ENCODE measurements around the gene GLYR1.

Gene GLYR1

DNA sequence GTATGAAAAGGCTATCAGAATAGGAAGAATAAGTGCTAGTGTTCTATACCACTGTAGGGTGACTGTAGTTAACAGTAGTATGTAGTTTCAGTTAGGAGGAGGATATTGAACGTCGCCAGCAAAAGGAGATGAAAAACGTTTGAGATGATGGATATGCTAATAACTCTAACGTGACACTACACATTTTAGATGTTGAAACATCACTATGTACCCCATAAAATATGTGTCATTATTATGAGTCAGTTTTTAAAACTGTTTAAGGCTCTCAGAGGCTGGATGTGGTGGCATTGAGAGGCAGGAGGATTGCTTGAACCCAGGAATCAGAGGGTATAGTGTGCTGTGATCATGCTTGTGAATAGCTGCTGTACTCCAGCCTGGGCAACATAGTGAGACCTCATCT lies 32.0 kb upstream of the GLYR1 start:
- no peak for DNase-seq

DNA sequence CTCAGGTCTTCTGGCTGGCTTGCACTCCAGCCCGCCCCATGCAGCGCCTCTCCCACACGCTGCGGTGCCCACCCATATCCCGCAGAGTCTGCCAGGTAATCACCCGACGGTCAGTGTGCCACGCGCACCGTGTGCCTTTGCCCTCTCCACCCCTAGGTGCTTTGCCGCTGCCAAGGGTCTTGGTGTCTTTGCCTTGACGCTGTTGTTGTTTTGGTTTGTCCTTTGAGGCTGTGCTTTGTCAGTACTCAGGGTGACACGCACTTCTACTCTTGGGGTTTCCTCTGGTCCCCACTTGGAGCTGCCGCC lies 30.2 kb upstream of the GLYR1 start:
- no peak for DNase-seq

DNA sequence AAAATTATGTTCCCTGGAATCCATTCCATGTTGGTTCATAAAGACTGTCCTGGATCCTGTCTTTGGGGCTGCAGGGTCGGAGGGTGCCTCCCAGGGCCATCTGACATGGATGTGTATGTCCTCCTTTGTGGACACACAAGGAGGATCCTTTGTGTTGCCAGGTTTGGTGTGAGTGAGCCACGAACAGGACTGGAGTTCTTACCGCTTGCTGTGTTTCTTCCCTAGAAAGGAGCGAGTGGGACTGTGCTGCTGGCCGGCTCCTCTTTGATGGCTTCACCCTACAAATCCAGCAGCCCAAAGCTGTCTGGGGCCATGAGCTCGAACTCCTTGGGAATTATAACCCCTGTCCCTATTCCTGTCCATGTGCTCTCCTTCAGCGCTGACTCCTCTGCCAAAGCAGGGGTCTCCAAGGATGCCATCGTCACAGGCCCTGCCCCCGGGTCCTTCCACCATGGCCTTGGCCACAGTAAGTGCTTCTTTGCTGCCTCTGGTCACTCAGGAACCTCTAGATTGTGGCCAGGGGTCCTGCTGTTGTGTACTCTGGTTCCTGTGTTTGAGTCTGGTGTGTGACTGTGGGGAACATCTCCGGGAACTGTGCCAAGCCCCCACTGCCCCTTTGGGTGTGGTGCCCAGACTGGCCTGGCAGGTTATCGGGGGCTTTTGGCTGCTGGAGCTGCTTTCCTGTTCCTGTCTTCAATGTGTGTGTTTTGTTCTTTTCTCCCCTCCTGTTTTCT lies 29.7 kb upstream of the GLYR1 start:
- DNase-seq = no peak

DNA sequence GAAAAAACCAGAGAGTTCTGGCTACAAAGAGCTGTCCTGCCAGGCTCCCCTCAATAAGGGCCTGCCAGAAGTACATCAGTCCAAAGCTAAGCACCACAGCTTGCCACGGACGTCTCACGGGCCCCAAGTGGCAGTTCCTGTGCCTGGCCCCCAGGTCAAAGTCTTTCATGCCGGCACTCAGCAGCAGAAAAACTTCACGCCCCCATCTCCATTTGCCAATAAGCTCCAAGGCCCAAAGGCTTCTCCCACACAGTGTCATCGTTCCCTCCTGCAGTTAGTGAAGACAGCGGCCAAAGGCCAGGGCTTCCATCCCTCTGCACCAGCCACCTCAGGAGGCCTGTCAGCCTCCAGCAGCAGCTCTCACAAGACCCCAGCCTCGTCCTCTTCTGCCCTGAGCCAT lies 27.6 kb upstream of the GLYR1 start:
- no peak for DNase-seq

DNA sequence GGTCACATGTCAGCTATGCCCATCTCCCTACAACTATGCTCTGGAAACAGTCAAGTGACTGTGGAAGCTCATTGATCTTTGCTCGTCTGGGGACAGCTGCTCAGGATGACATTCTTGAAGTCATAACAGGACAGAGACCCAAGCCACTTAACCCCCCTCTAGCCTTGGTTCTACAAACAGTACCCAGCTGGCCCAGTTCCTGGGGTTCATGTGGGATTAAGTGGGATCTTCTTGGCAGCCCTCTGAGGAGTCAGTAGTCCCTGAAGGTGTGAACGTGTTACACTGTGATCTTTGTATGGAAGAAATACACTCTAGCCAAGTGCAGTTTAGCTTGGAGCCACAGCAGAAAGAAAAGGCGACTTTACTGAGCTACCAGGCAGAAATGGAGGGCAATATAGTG lies 26.0 kb upstream of the GLYR1 start:
- DNase-seq = no peak

DNA sequence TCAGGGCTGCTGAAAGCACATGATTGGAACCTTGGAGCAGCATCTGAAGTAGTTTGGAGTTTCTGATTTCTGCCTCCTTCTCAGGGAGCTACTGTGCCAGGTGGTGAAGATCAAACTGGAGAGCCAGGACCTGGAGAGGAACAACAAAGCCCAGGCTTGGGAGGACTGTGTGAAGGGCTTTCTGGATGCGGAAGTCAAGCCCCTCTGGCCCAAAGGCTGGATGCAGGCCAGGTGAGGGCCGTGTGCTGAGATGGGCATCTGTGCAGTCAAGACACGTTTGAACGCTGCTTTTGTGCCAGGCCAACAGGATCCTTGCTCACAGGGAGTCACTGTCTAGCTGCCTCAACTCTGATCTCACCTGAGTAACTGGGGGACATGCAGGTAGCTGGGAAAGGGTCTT lies 24.0 kb upstream of the GLYR1 start:
- DNase-seq = no peak

DNA sequence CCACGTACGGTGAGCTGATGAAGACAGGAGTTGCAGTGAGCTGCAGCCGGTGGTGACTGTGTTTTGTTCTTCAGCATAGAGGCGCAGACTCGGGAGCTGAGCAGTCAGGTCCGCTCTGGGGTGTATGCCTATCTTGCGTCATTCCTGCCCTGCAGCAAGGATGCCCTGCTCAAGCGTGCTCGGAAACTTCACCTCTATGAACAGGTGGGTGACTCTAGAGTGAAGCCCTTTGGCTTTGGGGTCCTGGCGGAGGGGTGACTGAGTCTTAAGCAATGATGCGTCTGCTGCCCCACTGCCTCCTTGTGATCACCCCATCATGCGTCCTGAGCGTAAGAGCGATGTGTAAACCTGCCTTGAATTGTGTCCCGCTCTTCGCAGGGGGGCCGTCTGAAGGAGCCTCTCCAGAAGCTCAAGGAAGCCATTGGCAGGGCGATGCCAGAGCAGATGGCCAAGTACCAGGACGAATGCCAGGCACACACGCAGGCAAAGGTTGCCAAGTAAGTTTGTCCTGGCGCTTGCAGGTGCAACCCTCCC lies 23.1 kb upstream of the GLYR1 start:
- no peak for DNase-seq

DNA sequence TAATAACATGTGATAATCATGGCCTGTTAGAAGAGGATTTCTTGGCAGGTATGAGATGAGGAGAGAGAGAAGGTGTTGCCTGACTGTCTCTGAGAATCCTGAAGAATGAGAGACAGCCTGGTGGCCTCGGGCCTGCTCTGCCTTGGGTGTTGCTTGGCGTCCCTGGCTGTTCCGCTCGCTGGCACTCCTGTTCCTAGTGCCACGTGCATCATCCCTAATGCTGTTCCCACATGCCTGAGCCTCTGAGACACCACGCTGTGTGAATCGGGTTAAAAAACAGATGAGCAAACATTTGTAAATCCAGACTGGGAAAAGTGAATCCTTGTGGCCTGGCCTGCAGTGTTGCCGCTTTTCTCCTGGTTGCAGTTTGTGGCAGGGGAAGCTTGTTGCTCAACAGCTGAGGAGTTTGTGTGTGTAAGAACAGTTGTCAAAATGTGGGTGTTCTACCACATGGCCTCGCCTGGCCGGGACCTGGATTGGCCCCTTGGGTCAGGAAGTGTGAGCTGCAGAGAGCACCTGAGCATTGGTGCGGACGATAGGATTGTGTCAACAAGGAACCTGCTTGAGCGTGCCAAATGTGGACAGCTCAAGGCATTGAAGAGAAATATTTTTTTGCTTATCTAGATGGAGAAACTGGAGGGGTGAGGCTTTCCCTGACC lies 22.2 kb upstream of the GLYR1 start:
- no peak for DNase-seq

DNA sequence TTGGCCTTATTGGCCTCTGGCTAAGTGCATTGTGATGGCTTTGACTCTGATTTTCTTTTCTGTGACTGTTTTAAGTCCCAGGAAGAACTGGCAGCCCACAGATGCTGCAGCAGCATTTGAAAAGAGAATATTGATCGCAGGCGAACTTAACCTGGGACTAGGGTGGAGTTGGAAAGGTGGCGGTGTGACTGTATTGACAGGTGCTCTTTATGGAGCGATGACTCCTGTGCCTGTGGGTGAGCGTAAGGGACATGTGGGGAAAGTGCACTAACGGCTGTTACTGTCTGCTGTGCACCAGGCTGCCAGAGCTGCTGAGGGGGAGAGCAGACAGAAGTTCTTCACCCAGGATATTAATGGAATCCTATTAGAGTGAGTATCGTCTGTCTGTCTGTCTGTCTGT lies 21.4 kb upstream of the GLYR1 start:
- no peak for DNase-seq

DNA sequence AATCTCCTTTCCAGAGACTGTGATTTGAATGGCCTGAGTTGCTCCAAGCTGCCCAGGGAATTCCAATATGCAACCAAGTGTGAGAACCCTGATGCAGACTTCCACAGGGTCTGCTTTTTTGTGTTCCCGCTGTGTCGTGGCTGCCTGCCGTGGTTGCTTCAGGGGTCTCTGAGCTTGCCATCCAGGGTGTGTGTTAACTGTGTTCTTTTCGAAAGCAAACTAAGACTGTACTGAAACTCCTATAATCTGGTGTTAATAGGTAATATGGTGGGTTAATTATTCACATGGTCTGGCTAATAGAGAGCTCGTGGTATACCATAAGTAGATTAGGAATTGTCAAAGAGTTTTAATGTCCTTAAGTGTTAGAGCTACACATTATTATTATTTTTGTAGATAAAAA lies 20.9 kb upstream of the GLYR1 start:
- no peak for DNase-seq

DNA sequence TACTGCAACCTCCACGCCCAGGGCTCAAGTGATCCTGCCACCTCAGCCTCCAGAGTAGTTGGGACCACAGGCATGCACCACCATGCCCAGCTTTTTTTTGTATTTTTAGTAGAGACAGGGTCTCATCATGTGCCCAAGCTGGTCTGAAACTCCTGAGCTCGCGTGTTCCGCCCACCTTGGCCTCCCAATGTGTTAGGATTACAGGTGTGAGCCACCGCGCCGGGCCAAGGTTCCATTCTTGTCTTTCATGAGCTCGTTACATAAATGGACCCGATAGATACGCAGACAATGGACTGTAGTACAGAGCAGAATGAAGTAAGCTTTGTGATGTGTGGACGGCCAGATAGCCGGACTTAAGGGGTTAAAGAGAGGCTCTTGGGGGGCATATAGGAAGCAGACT lies 19.5 kb upstream of the GLYR1 start:
- no peak for DNase-seq

DNA sequence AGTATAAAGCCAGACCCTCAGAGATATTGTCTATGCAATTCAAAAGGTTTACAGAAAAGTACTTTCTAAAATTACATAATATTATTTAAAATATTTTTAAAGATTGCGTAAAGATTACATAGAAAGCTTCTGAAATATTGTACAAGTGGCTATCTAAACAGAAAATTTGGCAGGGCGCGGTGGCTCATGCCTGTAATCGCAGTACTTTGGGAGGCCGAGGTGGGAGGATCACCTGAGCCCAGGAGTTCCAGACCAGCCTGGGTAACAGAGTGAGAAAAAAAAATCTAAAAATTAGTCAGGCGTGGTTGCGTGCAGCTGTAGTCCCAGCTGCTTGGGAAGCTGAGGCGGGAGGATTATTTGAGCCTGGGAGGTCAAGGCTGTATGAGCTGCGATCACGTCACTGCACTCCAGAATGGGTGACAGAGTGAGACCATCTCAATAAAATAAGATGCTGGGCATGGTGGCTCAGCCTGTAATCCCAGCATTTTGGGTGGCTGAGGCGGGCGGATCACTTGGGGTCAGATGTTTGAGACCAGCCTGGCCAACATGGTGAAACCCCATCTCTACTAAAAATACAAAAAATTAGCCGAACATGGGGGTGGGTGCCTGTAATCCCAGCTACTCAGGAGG lies 18.3 kb upstream of the GLYR1 start:
- DNase-seq = no peak

DNA sequence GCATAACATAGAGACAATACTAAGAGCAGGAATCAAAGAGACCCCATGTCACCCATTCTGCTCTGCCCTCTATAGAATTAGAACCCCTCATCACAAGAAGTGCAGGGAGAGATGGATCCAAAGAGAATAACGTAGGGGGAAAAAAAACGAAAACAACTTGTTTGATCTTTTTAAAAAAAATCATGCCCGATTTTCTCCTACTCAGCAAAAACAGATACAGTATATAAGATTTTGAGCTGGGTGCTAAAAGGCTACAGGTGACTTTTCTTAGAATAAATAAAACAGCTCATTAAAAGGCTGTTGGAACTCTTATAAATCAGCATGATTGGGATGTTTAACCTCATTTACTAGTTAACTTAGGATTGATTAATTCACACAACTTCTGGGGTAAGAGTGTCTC lies 17.6 kb upstream of the GLYR1 start:
- no peak for DNase-seq

DNA sequence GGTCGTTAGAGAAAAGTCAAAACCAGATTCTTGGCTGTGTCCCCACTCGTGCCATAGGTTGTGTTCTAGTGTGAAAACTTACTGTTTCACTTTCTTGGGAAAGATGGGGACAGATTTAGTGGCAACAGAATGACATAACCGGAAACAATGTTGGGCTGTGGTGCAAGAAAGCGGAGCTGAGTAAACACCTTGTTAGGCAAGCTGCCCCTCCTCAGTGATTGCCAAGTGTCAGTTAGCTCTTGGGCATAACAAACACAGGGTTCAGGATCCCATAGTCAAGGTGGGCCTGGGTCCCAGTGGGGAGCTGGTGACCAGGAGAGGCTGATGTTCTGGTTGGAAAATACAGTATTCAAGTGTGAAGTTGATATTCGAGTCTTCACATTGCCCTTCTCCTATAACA lies 15.6 kb upstream of the GLYR1 start:
- no peak for DNase-seq

DNA sequence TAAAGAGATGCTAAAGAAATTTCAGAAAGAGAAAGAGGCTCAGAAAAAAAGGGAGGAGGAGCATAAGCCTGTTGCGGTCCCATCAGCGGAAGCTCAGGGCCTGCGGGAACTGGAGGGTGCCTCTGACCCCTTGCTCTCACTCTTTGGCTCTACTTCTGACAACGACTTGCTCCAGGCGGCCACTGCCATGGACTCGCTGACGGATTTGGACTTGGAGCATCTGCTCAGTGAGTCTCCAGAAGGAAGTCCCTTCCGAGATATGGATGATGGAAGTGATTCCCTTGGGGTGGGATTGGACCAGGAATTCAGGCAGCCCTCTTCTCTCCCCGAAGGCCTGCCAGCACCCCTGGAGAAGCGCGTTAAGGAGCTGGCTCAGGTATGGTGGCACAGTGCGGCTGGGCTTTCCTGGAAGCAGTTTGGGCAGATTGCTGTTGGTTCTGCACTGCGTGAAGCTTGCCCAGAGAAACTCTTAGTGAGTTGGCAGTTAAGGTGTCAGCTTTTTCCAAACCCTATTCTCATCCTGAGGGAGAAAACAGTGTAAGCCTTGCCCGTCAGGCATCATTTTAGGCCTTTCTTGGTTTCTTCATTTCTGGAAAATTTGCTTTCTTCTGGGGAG lies 13.7 kb upstream of the GLYR1 start:
- DNase-seq = no peak

DNA sequence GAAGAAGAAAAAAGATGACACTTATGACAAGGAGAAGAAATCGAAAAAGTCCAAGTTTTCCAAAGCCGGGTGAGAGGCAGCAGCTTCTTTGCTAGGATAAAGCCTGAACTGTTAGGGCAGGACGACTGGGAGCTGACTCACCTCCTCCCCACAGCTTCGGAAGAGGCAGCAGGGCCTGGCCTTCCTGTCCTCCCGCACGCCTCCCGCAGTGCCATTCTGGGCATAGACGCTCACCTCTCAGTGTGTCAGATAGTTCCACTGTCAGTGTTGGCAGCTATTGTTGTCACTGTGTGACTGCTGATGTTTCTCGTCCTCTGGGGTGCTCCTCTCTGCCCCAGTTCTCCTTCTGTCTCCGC lies 12.8 kb upstream of the GLYR1 start:
- DNase-seq = no peak

DNA sequence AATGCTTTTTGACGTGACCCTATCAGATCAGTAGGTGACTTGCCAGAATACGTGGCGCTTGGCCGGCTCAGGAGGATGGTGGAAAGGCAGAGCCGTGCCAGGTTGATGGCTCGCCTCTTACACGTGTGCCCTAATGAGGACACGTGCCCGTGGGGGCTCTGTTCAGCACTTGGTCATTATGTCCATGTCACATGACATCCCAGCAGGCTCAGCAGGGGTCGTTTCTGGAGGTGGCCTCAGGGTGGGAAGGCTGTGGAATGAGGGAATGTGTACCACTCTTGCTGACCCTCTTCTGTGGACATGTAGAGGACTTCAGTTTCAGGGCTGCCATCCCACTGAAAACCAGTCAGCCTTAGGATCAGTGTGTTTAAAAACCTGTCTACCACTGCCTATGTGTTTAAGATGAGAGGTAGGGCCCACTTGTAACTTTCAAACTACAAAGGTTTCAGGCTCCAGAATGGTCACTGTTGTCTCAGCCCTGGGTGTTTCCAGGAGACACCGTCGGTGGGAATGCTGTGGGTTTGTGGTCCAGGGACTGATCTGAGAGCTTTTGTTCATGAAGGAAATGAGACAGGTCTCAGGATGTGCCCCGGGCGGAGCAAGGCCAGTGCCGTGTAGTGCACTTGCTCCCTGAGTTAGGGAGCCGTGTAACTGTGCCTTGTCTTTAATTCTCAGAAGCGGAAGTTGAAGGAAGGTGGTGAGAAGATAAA lies 12.3 kb upstream of the GLYR1 start:
- no peak for DNase-seq

DNA sequence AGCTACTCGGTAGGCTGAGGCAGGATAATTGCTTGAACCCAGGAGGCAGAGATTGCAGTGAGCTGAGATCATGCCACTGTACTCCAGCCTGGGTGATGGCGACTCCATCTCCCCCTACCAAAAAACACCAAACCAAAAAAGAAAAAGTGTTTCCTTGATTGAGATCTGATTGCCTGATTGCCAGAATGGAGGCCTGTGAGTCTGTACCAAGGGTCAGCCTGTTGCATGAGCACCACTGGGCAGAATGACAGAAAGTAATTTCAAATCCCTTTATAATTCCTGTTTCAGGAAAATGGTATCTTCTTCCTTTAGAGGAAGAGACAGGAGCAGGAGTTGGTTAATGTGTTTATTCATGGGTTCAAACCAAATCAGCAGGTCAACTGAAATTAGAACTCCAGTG lies 8.7 kb upstream of the GLYR1 start:
- DNase-seq = no peak

DNA sequence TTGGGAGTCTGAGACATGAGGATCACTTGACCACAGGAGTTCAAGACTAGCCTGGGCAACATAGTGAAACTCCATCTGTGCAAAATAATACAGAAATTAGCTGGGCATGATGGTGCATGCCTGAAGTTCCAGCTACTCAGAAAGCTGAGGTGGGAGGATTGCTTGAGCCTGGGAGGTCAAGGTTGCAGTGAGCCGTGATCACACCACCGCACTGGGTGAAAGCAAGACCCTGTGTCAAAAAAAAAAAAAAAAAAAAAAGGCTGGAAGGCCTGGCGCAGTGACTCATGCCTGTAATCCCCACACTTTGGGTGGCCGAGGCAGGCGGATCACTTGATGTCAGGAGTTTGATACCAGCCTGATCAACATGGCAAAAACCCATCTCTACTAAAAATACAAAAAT lies 8.3 kb upstream of the GLYR1 start:
- DNase-seq = no peak

DNA sequence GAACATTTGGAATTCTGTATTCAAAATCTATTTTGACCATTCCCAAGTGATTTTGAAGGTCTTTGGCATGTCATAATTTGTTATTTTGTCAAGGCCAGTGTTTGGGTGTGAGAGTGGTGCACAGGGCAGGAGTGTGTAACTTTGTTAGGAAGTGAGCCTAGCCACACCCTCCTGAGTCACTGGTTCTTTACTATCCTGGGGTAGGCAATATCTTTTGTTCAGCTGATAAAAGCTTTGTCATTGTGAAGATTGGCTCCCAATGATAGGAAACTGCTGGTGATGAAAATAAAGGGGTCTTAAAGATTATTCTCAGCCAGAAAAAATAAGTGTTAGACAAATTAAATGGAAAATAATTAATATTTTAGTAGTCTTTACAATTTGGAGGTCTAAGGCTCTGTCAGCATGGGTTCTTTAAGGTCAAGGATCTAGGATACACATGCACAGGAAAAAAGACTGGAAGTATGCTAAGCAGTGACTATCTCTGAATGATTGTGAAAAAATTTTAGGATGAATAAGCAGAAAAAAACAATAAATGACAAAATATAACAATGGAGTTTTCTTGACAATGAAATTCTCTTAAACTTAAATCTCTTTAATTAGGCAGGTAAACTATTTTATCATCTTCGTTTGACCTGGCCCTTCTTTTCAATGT lies 5.3 kb upstream of the GLYR1 start:
- DNase-seq = no peak

DNA sequence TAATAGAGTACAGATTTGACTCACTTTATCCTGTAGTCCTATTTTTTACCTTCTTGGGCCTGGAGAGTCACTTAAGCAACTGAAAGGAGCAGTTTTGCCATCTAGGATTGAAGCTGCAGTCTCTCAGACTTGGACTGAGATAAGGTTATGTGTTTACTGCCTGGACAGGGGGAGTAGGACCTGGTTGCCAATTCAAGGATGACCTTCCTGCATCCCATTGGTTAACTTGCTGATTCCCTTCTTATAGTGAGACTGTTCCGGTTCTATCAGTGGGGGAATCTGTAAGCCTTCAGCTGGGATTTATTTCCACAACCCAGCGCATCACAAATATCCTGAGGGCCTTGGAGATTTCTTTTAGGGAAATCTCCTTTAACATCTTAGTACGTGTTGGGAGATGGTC lies 3.1 kb upstream of the GLYR1 start:
- DNase-seq = no peak

DNA sequence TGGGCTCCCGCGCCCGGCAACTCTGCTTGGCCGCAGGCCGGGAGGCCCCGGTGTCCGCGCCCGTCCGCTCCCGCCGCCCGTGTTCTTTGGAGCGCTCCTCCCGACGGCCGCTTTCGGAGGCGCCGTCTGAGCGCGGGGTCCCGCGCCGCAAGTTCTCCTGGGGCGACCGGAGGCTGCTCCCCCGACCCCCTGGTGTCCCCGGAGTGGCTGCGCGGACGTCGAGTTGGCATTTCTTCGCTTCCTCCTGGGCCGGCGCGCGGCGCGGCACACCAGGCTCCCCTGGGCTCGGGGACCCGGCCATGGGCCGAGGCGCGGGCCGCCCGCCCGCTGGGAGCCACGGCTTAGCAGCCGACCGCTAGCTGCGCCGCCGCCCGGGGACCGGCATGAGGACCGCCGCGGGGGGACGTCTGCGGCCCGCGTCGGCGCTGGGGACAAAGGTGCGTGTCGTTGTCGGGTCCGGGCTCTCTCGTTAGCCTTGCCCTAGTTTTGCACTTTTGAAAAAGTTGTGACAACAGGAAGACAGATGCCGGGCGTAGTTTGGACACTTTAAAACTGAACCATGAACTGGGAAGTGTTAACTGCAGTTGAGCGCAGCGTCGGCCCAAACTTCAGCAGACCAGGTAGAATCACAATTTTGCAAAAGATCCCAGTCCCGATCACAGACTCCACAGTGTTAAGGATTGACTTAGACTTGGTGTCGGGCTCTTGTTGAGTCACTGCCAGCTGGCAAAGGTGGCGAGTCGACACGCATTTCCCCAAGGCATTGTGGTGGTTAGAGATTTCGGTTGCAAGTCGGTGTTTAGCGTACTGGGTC lies 893 bp upstream of the GLYR1 start:
- no peak for DNase-seq

All from NCI-H2171 (cell line).